Measurements from ENCODE around the gene MLXIPL. TPM values are rescaled to one million over a fixed set of nuclear protein-coding genes. Genes with fewer than 3 reads are reported as not detected.

The MLXIPL gene
- total RNA-seq, 2 donors from 2014 or later: 39.7 to 58.0 TPM

- Mint-ChIP-seq H3K27ac (no peak overlapping the region), H3K27me3 (ENCODE audit: insufficient read depth) (peaks cover 56% of the 10 kb centered on the region), H3K4me3 (no peak overlapping the region), H3K9me3 (no peaks in the 10 kb centered on the region), H3K4me1 (no peaks in the 10 kb centered on the region), H3K36me3 (ENCODE audit: low read depth) (no peaks in the 10 kb centered on the region)
- no peak overlapping the region for H3K27ac ChIP-seq (ENCODE audit: low read depth, low read length)
- no peaks in the 10 kb centered on the region for H3K9me3 ChIP-seq (ENCODE audit: control insufficient read depth, low read length)
- no peak overlapping the region for H3K4me3 ChIP-seq (ENCODE audit: low read length)
- DNase-seq: no peak
- no peak overlapping the region for H3K9ac ChIP-seq (ENCODE audit: extremely low read depth, low read length, poor library complexity, severe bottlenecking)
- H3K36me3 ChIP-seq (ENCODE audit: control insufficient read depth, insufficient read depth, low read length): no peaks in the 10 kb centered on the region
- WGBS, 2 experiments (ENCODE audit: insufficient coverage in 1 of 2, insufficient read length in 1 of 2): 90 to 100% methylated on average over 3 to 4 of the region's 4 CpGs
- peaks cover under 1% of the 10 kb centered on the region for H3K4me1 ChIP-seq (ENCODE audit: control insufficient read depth, insufficient read depth, low read length)
- TF ChIP-seq CTCF (conservative IDR thresholded peaks at IDR 0.05): no peak
- H3K27me3 ChIP-seq (ENCODE audit: control insufficient read depth, insufficient read depth, low read length, poor library complexity, severe bottlenecking): peaks cover 32% of the 10 kb centered on the region
Observed at GRCh38 chr7:73628504-73628903, 4.2 kb upstream of the MLXIPL start.

- Histone ChIP-seq H3K4me3 (ENCODE audit: low read length) (no peak overlapping the region), H3K27me3 (ENCODE audit: control insufficient read depth, insufficient read depth, low read length, poor library complexity, severe bottlenecking) (peaks cover 45% of the 10 kb centered on the region), H3K9ac (ENCODE audit: extremely low read depth, low read length, poor library complexity, severe bottlenecking) (no peak overlapping the region), H3K27ac (ENCODE audit: low read depth, low read length) (no peak overlapping the region), H3K36me3 (ENCODE audit: control insufficient read depth, insufficient read depth, low read length) (no peaks in the 10 kb centered on the region), H3K9me3 (ENCODE audit: control insufficient read depth, low read length) (no peaks in the 10 kb centered on the region), H3K4me1 (ENCODE audit: control insufficient read depth, insufficient read depth, low read length) (peaks cover 4% of the 10 kb centered on the region)
- Mint-ChIP-seq H3K4me3 (no peak overlapping the region), H3K27ac (no peak overlapping the region), H3K27me3 (ENCODE audit: insufficient read depth) (peaks cover 66% of the 10 kb centered on the region), H3K9me3 (no peaks in the 10 kb centered on the region), H3K4me1 (no peaks in the 10 kb centered on the region), H3K36me3 (ENCODE audit: low read depth) (no peaks in the 10 kb centered on the region)
- no peak for DNase-seq
- peak; percentile 45 for TF ChIP-seq CTCF (conservative IDR thresholded peaks at IDR 0.05)
- 38 to 79% methylated on average over 2 to 3 of the region's 3 CpGs for WGBS, 2 experiments (ENCODE audit: insufficient coverage in 1 of 2, insufficient read length in 1 of 2)
Observed at GRCh38 chr7:73626814-73627213, 2.5 kb upstream of the MLXIPL start.

- no peaks in the 10 kb centered on the region for H3K4me1 Mint-ChIP-seq
- Histone ChIP-seq H3K27me3 (ENCODE audit: control insufficient read depth, insufficient read depth, low read length, poor library complexity, severe bottlenecking) (peaks cover 45% of the 10 kb centered on the region), H3K36me3 (ENCODE audit: control insufficient read depth, insufficient read depth, low read length) (no peaks in the 10 kb centered on the region), H3K4me3 (ENCODE audit: low read length) (no peak overlapping the region), H3K9ac (ENCODE audit: extremely low read depth, low read length, poor library complexity, severe bottlenecking) (no peak overlapping the region), H3K27ac (ENCODE audit: low read depth, low read length) (no peak overlapping the region), H3K9me3 (ENCODE audit: control insufficient read depth, low read length) (no peaks in the 10 kb centered on the region), H3K4me1 (ENCODE audit: control insufficient read depth, insufficient read depth, low read length) (peaks cover 4% of the 10 kb centered on the region)
- peaks cover 64% of the 10 kb centered on the region for H3K27me3 Mint-ChIP-seq (ENCODE audit: insufficient read depth)
- H3K4me3 Mint-ChIP-seq: no peak overlapping the region
- no peaks in the 10 kb centered on the region for H3K9me3 Mint-ChIP-seq
- DNase-seq: no peak
- no peak for TF ChIP-seq CTCF (conservative IDR thresholded peaks at IDR 0.05)
- 93 to 94% methylated on average over 11 of the region's 11 CpGs for WGBS, 2 experiments (ENCODE audit: insufficient coverage in 1 of 2, insufficient read length in 1 of 2)
- no peaks in the 10 kb centered on the region for H3K36me3 Mint-ChIP-seq (ENCODE audit: low read depth)
- no peak overlapping the region for H3K27ac Mint-ChIP-seq
Observed at GRCh38 chr7:73625276-73625675, 954 bp upstream of the MLXIPL start.
